Nephron (organoid): Measurements from ENCODE around the gene OR1L1.

Experiments
- H3K27ac Mint-ChIP-seq, 3 experiments: 2 replicates each; pipeline ENCODE4 v1.8.0; 2020; ENCODE audit warnings: mixed read lengths in 3 of 3, mild to moderate bottlenecking in 2 of 3, moderate library complexity in 1 of 3
- H3K27me3 Mint-ChIP-seq: 2 replicates; pipeline ENCODE4 v1.8.0; 2021; ENCODE audit warnings: low read depth, mild to moderate bottlenecking, moderate library complexity, mixed read lengths
- H3K36me3 Mint-ChIP-seq: 2 replicates; pipeline ENCODE4 v1.8.0; 2020; ENCODE audit warnings: low read depth, mixed read lengths
- H3K4me1 Mint-ChIP-seq: 2 replicates; pipeline ENCODE4 v1.8.0; 2020; ENCODE audit warnings: mixed read lengths
- H3K4me3 Mint-ChIP-seq, 3 experiments: 2 replicates each; pipeline ENCODE4 v1.8.0; 2020; ENCODE audit warnings: mild to moderate bottlenecking in 3 of 3, mixed read lengths in 3 of 3, moderate library complexity in 2 of 3
- H3K9me3 Mint-ChIP-seq: 2 replicates; pipeline ENCODE4 v1.8.0; 2020; ENCODE audit warnings: mixed read lengths
- CTCF ChIP-seq, 3 experiments: fragments of 200-600 bp; sonication (generic); IDR thresholded peaks; one replicate each; pipeline ENCODE4 v1.5.0; 2021; ENCODE audit warnings: antibody characterized with exemption in 3 of 3; ENCODE audit not compliant: unreplicated experiment in 3 of 3

The OR1L1 gene

GRCh38 chr9:122657527-122657926 lies 4.0 kb upstream of the OR1L1 start, which contains the start of gene OR1B1:
Gene OR1B1, minus strand, starts transcription at chr9:122657627.
- no peak within 1 kb of the TSS for H3K4me3 Mint-ChIP-seq
- TF ChIP-seq CTCF (IDR thresholded peaks at IDR 0.05; ENCODE audit: unreplicated experiment in 3 of 3) = no peak
- no peaks in the 10 kb centered on the region for H3K9me3 Mint-ChIP-seq
- H3K36me3 Mint-ChIP-seq = no peaks in the 10 kb centered on the region
- no peak within 1 kb of the TSS for H3K27ac Mint-ChIP-seq
- H3K4me1 Mint-ChIP-seq = no peaks in the 10 kb centered on the region
- peaks cover 5% of the 10 kb centered on the region for H3K27me3 Mint-ChIP-seq

- Mint-ChIP-seq H3K4me1 (no peaks in the 10 kb centered on the region), H3K9me3 (peaks cover 3% of the 10 kb centered on the region), H3K36me3 (no peaks in the 10 kb centered on the region), H3K4me3 (no peak overlapping the region), H3K27me3 (peaks cover 13% of the 10 kb centered on the region), H3K27ac (no peak overlapping the region)
- no peak for TF ChIP-seq CTCF (IDR thresholded peaks at IDR 0.05; ENCODE audit: unreplicated experiment in 3 of 3)
Measured at GRCh38 chr9:122672481-122672880, 11.0 kb downstream of the OR1L1 start.

- no peaks in the 10 kb centered on the region for H3K27me3 Mint-ChIP-seq
- no peak for TF ChIP-seq CTCF (IDR thresholded peaks at IDR 0.05; ENCODE audit: unreplicated experiment in 3 of 3)
- H3K4me1 Mint-ChIP-seq = no peaks in the 10 kb centered on the region
- no peak overlapping the region for H3K4me3 Mint-ChIP-seq
- H3K36me3 Mint-ChIP-seq = no peaks in the 10 kb centered on the region
- H3K9me3 Mint-ChIP-seq = peaks cover 25% of the 10 kb centered on the region
- H3K27ac Mint-ChIP-seq = no peak overlapping the region
Measured at GRCh38 chr9:122684851-122685250, 23.3 kb downstream of the OR1L1 start.

GRCh38 chr9:122695696-122696095 lies 34.2 kb downstream of the OR1L1 start:
- H3K9me3 Mint-ChIP-seq = peaks cover 19% of the 10 kb centered on the region

More at GRCh38 chr9:122695696-122696095, 34.2 kb downstream of the OR1L1 start:
- no peak overlapping the region for H3K4me3 Mint-ChIP-seq
- no peaks in the 10 kb centered on the region for H3K36me3 Mint-ChIP-seq
- peaks cover 3% of the 10 kb centered on the region for H3K27me3 Mint-ChIP-seq
- no peak overlapping the region for H3K27ac Mint-ChIP-seq
- H3K4me1 Mint-ChIP-seq = no peaks in the 10 kb centered on the region
- no peak for TF ChIP-seq CTCF (IDR thresholded peaks at IDR 0.05; ENCODE audit: unreplicated experiment in 3 of 3)
